Activated CD8-positive, alpha-beta memory T cell treated with anti-CD3 and anti-CD28 coated beads, Interleukin-2, amount 50 U/mL, for 24 hours (primary cell): ENCODE results near the gene GSTA4.
"Not testable (repeated sequence)": the region's sequence is repeated elsewhere in the genome, so short reads cannot be mapped to it uniquely, and the experiment has no call there.

Experiments
- DNase-seq: peaks from one replicate; pipeline ENCODE4 v3.0.0-alpha.2; 2020; ENCODE audit errors: extremely low read depth

Gene GSTA4

GRCh38 chr6:52975580-52975979 lies 19.5 kb downstream of the GSTA4 start:
- no peak for DNase-seq

GRCh38 chr6:52972989-52973388 lies 22.1 kb downstream of the GSTA4 start:
- no peak for DNase-seq

DNA sequence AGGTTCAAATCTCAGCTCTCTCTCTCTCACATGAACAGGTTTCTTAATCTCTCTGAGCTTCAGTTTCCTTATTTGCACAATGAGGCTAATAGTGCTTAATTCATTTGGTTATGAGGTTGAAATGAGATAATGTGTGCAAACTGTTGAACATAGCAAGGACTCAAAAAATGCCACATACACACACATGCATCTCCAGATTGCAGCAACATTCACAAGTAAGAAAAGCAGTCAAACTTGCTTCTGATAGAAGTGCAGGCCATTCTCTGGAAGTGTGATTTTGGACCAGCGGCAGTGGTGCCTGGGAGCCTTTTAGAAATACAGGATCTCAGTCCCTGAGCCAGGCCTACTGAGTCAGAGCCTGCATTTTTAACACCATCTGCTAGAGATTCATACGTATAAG lies 25.7 kb downstream of the GSTA4 start:
- no peak for DNase-seq

- no peak for DNase-seq
Measured at GRCh38 chr6:52966101-52966500, 29.0 kb downstream of the GSTA4 start.

- no peak for DNase-seq
Measured at GRCh38 chr6:52965380-52965779, 29.7 kb downstream of the GSTA4 start.

DNA sequence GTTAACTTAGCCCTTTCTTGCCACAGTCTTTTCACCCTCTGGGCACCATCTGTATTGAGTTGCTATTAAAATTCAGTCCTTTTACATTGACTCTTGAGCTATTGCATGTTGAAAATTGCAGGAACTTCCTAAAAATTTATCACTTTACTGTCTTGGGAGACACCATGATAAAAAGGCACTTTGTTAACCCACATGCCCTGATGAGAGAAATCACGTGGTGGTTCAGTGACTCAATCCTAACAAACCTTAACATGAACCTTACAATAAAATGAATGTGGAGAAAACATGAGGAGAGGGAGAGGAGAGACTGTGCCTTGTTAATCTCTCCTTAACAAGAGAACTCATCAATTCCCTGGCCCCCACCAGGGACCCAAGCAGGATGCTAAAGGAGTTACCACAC lies 30.8 kb downstream of the GSTA4 start:
- no peak for DNase-seq

GRCh38 chr6:52962701-52963100 lies 32.4 kb downstream of the GSTA4 start:
- DNase-seq: no peak

DNA sequence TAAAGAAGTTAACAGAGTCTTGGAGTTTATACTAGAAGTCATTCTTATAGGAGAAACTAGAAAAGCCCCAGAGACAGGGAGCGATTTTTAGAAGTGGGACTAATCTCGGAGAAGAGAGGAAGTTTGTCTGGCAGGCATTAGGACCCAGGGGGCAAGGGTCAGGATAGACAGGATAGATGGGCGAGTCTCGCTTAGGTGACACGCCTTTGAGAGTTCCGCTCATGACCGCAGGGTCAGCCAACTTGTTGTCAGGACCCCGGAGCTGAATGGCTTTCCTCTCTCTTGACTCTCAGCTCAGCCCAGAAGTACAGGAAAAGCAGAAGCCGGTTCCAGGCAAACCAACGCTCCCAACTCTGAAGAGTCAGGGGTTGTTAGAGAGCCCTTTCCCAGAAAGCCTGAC lies 34.1 kb downstream of the GSTA4 start:
- not testable (repeated sequence) for DNase-seq

DNA sequence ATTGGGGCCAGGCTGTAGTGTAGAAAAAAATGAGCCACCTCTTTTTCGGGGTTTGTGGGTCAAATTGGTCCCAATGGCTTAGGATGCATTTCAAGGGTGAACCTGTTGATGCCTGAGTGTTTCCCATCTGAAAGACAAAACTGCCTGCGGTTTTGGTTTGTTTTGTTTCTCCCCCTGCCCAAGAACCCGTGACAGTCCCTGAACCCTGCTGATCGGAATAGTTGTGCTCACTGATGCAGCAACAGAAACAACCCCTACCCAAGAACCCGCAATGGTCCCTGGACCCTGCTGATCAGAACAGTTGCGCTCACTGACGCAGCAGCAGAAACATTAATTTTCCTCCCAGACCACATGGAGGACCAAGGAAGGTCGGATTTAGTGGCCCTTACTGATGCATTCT lies 34.9 kb downstream of the GSTA4 start:
- DNase-seq: not testable (repeated sequence)

- no peak for DNase-seq
Measured at GRCh38 chr6:52958546-52959255, 36.4 kb downstream of the GSTA4 start.

DNA sequence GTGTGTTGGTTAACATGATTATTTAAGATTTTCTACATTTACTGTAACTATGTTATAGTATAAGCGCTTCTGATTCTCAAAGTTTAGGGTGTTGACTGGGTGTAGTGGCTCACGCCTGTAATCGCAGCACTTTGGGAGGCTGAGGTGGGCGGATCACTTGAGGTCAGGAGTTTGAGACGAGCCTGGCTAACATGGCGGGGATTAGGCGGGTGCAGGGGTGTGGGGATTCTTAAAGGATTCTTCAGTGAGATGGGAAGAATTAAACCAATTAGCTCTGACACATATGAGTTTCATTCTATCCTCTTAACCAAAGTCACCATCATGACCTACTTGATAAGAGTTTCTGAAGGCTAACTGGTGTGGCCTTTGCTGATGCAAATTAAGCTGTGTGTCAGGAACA lies 39.2 kb downstream of the GSTA4 start:
- no peak for DNase-seq

DNA sequence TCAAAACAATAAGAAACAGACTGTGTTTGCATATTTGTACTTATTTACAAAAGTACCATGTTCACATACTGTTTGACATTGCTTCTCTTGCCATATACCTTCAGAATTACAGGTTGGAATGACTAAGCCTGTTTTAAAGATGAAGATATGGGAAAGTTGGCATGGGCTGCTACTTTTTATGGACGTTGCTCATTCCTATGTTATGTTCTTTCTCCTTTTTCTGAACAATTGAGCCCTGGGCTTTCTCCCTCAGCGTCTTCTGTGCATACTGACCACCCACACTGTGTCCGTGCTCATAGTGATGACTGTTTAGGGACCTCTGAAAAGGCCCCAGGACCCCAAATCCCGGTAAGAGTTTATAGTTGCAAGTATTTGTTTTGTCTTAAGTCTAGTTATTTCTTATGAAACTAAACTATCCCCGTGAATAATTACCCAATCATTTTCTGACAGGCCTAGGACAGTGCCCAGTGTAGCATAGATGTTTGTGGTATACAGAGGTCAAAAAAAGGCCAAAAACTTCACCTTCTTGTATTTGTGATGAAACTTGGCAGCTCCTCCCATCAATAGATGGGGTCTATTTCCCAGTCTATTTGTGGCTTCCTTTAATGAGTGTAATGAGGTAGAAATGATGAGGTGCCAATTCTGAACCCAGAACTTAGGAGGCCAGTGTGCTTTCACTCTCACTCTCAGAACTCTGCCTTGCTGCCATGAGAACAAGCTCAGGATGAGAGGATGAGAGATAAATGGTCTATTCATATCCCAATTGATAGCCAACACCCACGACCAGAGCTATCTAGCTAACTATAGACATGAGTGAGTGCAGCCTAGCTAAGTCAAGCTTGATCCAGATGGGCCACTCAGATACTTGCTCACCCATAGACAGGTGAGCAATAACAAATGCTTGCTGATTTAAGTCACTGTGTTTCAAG lies 40.9 kb downstream of the GSTA4 start:
- no peak for DNase-seq

GRCh38 chr6:52946306-52946705 lies 48.8 kb downstream of the GSTA4 start:
- DNase-seq: no peak

DNA sequence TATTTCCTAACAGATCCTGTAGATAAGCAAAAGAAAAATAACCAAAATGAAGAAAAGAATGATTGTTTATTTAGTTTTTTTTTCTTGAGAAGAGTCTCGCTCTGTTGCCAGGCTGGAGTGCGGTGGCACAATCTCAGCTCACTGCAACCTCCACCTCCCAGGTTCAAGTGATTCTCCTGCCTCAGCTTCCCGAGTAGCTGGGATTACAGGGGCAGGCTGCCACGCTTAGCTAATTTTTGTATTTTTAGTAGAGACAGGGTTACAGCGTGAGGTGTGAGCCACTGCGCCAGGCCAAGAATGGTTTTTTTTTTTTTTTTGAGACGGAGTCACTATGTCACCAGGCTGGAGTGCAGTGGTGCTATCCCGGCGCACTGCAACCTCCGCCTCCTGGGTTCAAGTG lies 52.3 kb downstream of the GSTA4 start:
- not testable (repeated sequence) for DNase-seq

DNA sequence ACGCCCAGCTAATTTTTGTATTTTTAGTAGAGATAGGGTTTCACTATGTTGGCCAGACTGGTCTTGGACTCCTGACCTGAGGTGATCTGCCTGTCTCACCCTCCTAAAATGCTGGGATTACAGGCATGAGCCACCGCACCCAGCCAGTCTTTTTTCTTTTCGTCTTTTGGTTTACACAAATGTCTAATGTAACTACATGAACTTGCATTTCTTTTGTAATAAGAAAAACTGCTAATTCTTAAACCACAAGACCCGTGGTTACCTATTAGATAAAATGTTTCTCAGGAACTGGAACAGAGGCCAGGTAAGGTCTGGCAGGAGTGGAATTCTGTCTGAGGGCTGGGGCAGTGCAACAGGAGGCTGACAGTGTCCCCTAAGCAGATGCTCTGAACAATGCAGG lies 52.9 kb downstream of the GSTA4 start:
- DNase-seq: no peak

- DNase-seq: no peak
Measured at GRCh38 chr6:52937908-52938307, 57.2 kb downstream of the GSTA4 start.

DNA sequence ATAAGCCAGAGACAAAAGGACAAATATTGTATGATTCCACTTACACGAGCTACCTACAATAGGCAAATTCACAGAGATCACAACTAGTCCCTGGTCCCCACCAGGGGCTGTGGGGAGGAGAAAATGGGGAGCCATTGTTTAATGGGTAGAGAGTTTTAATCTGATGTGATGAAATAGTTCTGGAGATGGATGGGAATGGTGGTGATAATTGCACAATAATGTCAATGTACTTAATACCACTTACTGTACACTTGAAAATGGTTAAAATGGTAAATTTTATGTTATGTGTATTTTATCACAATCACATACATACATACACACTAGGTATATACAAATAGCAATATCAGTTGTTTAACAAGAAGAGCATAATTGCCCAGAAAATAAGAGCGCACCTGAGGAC lies 61.3 kb downstream of the GSTA4 start:
- DNase-seq: no peak

- no peak for DNase-seq
Measured at GRCh38 chr6:52931351-52931750, 63.7 kb downstream of the GSTA4 start.

DNA sequence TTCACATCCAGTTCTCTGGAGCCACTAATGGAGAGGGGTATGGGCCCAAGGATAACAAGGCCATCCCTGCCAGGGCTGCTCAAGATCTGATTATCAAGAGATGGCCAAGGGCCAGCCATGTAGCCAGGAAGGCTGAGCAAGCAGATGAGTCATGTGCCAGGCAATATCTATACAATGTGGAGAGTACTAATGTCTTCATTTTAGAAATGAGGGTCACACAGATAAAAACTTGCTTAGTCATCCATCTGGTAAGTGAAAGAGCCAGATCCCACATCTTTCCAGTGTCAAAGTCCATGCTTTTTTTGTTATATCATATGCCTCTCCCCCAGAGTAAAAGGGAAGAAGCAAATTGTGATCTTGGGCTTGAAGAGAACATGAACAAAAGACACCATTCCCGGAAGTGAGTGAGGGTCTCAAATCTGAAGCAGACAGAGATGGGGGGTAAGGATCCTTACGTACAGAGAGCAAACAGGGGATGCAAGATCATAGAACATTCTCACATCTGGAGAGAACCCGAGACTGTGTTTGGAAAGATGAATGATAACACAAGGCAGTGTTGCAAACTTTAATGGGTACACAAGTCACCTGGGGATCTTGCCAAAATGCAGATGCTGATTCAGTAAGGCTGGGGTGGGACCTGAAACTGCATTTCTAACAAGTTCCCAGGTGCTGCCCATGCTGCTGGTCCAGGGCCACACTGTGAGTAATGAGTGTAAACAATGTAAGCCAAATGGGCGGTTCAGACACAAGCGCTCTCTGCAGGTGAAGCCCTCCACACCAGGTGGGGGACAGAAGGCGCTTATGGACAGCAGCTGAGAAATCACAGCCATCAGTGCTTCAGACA lies 65.5 kb downstream of the GSTA4 start:
- DNase-seq: no peak
